PC-3 (cell line): ENCODE results near the gene NFATC2.

Experiments
- CTCF ChIP-seq: fragments of 300-600 bp; sonication (generic); conservative IDR thresholded peaks from 2 replicates; pipeline ENCODE4 v1.5.1; 2017; ENCODE audit warnings: antibody characterized with exemption, low read depth, mild to moderate bottlenecking, low read length
- EZH2 ChIP-seq: fragments of 300-600 bp; sonication (generic); IDR thresholded peaks from one replicate; pipeline ENCODE4 v1.6.1; 2017; ENCODE audit warnings: antibody characterized with exemption, mild to moderate bottlenecking, low read length; ENCODE audit not compliant: unreplicated experiment

- no peak for TF ChIP-seq CTCF
- TF ChIP-seq EZH2, result no peak
Measured at GRCh38 chr20:51495921-51496545, 46.5 kb downstream of the NFATC2 start.
